GM12801 (cell line): ENCODE results near the gene TFDP1.

Source experiments
- CTCF ChIP-seq: IDR thresholded peaks from one replicate; pipeline ENCODE4 v1.5.1; 2011; ENCODE audit warnings: control low read depth; ENCODE audit not compliant: insufficient read length; ENCODE audit errors: extremely low read depth

TFDP1 gene

GRCh38 chr13:113620036-113620796, 35.7 kb downstream of the TFDP1 start:
- no peak for TF ChIP-seq CTCF

DNA sequence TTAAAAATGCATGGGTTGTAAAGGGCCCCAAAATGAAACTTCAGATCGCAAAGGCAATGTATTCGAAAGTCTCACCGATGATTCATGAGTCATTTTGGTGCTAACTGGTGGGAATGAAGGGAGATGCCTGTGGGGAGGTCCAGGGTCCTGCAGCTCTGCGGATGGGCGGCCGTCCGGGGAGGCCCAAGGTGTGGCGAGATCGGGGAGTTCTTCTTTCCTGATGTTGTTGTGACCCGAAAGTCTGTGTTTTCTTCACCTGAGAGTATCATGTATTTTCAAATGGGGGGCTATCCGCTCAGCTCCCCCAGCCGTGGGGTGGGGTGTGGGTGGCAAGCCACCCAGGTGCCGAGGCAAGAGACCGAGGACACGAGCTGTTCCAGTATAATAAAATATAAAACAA, 36.5 kb downstream of the TFDP1 start:
- no peak for TF ChIP-seq CTCF

GRCh38 chr13:113622791-113623490, 38.4 kb downstream of the TFDP1 start:
- no peak for TF ChIP-seq CTCF

DNA sequence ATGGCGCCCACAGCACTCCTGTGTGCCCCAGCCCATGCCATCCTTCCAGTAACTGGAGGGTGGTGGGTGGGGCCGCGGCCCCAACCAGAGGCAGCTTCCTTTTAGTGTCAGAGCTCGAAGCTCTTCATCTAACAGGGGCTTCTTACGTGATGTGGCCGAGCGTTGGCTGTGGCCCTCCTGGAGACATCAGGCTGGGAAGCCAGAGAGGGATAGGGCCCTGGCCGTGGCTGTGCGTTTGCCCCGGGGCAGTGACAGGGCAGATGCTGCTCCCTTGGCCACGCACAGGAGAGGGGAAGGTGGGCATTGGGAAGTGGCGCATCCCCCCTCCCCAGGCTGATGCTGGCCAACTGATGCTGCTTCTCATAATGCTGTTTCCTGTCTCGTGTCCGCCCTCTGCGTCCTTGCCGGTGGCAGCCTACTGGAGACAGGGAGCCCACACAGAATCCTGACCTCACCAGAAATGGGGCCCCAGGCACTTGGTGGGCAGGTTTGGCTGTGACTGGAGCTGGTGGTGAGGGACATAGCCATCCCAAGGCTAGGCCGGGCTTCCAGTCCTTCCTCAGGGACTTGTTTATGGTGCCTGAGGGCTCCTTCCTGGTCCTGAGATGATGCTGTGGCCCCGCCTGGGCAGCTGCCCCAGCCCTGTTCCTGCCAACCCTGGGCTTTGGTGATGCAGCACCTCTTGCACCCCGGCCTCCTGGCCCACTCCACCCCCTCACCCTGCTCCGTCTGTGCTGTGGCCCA, 39.1 kb downstream of the TFDP1 start:
- no peak for TF ChIP-seq CTCF

DNA sequence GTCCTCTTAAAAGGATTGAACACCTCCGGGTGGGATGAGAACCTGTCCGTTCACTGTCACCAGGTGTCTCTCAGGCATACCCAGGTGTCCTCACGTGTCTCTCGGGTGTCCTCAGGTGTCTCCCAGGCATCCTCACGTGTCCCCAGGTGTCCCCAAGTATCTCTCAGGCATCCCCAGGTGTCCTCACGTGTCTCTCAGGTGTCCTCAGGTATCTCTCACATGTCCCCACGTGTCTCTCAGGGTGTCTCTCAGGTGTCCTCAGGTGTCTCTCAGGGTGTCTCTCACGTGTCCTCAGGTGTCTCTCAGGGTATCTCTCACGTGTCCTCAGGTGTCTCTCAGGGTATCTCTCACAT, 39.7 kb downstream of the TFDP1 start:
- no peak for TF ChIP-seq CTCF

DNA sequence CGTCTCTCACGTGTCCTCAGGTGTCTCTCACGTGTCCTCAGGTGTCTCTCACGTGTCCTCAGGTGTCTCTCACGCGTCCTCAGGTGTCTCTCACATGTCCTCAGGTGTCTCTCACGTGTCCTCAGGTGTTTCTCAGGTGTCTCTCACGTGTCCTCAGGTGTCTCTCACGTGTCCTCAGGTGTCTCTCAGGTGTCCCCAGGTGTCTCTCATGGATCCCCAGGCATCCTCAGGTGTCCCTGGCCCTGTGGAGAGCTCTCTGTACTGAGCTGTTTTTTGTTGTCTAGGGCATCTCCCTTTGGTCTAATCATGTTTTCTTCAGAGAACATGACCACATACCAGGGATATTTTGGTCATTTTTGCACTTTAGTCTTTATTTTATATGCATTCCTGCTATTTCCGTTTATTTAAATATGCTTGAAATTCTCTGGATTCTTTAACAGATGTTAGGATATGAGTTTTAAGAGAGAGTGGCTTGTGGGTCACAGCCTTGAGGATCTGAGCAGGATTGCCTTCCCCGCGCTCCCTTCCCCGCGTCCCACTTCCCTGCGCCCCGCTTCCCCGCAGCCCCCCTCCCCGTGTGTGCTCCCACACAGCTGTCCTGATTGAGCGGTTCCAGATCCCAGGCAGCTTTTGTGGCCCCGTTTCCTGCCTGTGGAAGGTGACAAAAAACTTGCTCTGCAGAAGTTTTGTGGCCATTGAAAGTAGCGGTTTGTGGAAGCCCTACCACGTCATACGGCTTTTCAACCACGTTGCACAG, 41.6 kb downstream of the TFDP1 start:
- no peak for TF ChIP-seq CTCF

DNA sequence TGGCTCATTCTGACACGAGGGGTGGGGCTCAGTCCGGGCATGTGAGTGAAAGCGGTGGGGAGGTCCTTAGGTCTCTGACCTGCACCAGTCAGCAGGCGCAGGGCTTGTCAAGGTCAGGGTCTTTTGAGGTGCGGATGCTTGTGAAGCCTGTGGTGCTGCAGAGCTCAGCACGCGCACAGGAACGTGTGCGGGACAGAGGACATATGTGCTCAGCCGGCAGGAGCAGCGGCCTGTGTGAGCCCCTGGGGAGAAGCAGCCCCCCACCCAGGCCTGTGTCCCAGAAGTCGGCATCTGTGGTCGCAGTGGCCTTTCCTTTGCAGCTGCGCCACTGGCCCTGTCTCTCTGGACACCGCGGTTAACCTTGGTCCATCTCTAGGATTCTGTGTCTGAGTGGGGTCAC, 42.6 kb downstream of the TFDP1 start:
- TF ChIP-seq CTCF = no peak
